GM13977 (cell line): ENCODE data around the gene DENND4B.
A peak's percentile ranks its signal among the peaks of the same experiment; 100 is the strongest.

Experiments
- DNase-seq: peaks from one replicate; pipeline ENCODE4 v3.0.0; 2012; ENCODE audit warnings: low spot score
- CTCF ChIP-seq: IDR thresholded peaks from 2 replicates; pipeline ENCODE4 v1.5.1; 2012; ENCODE audit warnings: mild to moderate bottlenecking, control low read depth; ENCODE audit not compliant: insufficient read depth; ENCODE audit errors: extremely low read depth, missing control alignments
- in situ Hi-C: fragments of 300-500 bp; cut with MboI; formaldehyde crosslinking; loops from one replicate; pipeline ENCODE4 v1.12.0; 2022; ENCODE audit warnings: low sequenced_read_pairs, low pct_unique_long_range_greater_than_20kb, mixed read lengths, inconsistent platforms; ENCODE audit not compliant: unreplicated experiment

The DENND4B gene

GRCh38 chr1:153928791-153929341 lies 17.7 kb downstream of the DENND4B start:
- TF ChIP-seq CTCF: no peak
- in situ Hi-C loops: no loop called here
- DNase-seq: no peak

- DNase-seq: peak; percentile 44
- no peak for TF ChIP-seq CTCF
- in situ Hi-C loops: no loop called here
Observed at GRCh38 chr1:153928245-153928644, 18.3 kb downstream of the DENND4B start.

DNA sequence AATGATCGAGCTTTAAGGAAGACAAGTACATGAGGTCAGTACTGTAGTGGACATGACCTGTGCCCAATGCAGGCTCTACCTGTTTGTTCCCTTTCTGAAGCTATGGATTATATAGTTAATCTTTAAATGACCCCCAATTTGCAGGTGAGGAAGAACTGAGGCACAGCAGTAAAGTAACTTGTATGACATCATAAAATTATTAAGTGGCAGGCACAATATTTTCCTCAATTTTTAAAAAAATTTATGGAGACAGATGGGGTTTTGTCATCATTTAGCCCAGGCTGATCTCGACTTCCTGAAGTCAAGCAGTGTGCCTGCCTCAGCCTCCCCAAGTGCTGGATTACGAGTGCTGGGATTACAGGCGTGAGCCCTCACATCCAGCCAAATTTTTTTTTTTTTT lies 20.1 kb downstream of the DENND4B start:
- in situ Hi-C loops: no loop called here
- no peak for TF ChIP-seq CTCF
- no peak for DNase-seq

DNA sequence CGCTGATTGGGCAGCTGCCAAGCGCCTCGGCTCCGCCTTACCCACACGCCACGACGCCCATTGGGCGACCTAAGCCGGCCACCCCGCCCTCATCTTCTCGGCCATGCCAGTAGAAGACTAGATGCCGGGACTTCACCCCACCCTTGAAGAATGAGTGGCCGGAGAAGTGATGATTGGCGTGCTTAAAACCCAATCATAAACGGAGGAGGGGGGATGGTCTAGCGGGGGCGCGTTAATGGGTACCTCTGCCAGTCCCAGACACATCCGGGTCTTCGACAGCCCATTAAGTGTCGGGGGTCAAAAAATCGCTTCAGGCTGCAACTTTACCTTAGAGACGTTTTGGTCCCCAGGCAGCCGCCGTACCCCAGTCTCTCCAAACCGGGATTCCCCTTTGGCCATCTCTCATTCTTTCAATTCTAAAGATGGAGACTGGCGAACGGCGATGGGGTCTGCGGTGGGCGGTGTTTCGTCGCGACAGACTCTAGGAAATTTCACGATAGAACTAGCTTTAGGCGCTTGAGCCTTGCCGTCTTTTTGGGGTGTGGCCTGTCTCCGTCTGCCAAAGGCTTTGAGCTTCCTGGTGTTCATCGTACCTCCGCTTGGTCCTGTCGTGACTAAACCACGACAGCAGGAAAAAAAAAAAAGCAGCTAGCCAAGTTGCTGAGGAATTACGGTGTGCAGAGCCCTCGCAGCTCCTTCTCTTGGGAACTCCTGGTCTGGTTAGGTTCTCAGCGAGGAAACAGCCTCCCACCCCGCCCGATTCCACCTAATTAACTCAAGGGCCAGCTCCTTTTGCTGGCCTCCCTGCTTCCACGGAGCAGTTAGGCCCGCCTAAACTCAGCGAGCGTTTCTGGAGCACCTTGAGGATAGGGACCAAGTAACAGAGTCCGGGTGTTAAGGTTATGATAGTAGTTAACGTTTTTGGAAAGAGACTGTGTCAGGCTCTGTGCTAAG lies 23.3 kb downstream of the DENND4B start, which contains the start of gene GATAD2B:
Gene GATAD2B, minus strand, starts transcription at position 1 of the 954 bp plus-strand sequence. CDS start 94,625 bp downstream, outside the sequence.
- no peak for TF ChIP-seq CTCF
- in situ Hi-C loops: no loop called here
- DNase-seq: peak; percentile 98

DNA sequence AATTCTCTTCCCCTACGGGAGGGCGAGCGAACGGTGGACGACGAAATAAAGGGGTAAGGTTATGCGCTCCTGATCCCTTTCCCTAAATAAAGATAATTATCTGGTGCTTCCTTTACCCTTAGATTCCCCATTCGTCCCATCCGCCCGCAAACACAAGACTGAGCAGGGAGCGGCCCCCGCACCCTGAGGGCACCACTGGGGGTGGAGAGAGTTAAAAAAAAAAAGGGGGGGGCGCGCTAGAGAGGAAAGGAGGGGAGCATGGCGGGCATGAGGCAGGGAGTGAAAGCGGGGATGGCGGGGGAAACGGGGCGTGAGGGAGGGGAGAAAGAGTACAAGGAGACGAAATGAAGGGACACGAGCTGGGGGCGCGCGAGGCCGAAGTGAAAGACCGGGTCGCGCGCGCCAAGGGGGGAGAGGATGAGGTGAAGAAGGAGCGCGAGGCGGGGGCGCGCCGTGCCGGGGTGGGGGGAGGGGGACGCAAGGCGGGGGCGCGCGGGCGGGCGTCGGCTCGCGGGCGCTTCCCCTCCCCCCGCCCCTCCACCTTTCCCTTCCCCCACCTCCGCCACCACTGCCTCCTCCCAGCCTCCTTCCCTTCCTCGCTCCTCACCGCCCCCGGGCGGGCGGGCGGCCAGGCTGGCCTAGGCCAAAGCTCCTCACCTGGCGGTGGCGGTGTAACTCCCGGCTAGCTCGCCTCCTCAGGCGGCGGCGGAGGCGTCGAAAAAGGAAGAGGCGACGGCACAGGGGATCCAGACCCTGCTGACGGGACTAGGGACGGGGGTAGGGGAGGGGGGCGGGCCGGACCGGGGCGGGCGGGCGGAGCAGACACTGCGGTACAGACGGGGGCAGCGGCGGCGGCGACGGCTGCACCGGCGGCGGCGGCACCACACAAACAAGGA lies 24.2 kb downstream of the DENND4B start:
- in situ Hi-C loops: no loop called here
- no peak for DNase-seq
- TF ChIP-seq CTCF: peak; percentile 44

GRCh38 chr1:153921803-153922075 lies 24.8 kb downstream of the DENND4B start:
- no peak for TF ChIP-seq CTCF
- in situ Hi-C loops: no loop called here
- no peak for DNase-seq
